ENCODE measurements around the gene SLC5A10. TPM values are rescaled to one million over a fixed set of nuclear protein-coding genes. Genes with fewer than 3 reads are reported as not detected.
A peak's percentile ranks its signal among the peaks of the same experiment; 100 is the strongest.
"Not testable (repeated sequence)": the region's sequence is repeated elsewhere in the genome, so short reads cannot be mapped to it uniquely, and the experiment has no call there.

The SLC5A10 gene
- total and polyA plus RNA-seq, 7 donors = 0.19 TPM; not detected in 6

DNA sequence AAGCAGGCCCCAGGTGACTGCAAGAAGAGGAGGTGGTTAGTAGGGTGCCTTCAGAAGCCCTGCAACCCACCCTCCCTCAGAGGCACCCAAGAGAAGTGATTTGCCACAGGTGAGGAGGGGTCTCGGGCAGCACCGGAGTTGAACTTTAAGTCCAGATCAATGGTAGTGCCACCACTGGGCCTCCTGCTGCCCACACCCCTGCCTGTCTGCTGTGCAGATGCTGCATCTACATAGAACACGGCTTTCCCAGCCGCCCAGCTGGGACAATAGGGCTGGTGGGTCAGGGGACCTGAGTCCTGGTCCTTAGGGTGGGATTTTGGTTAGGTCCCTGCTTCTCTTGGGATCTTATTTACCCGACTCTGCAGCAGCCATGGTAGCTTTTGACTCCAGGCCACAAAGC, 70.2 kb downstream of the SLC5A10 start:
- 89 to 93% methylated on average over 5 of the region's 5 CpGs for WGBS, 2 donors
- H3K9me3 ChIP-seq = no peaks in the 10 kb centered on the region
- no peak for DNase-seq
- H3K4me3 ChIP-seq = no peak overlapping the region
- no peaks in the 10 kb centered on the region for H3K27me3 ChIP-seq
- H3K36me3 ChIP-seq = no peaks in the 10 kb centered on the region
- H3K27ac ChIP-seq = no peak overlapping the region
- TF ChIP-seq POLR2AphosphoS5 (IDR thresholded peaks at IDR 0.05) (no peak), POLR2A (IDR thresholded peaks at IDR 0.05) (no peak), EP300 (IDR thresholded peaks at IDR 0.05) (no peak)
- TF ChIP-seq, protein P1, sequence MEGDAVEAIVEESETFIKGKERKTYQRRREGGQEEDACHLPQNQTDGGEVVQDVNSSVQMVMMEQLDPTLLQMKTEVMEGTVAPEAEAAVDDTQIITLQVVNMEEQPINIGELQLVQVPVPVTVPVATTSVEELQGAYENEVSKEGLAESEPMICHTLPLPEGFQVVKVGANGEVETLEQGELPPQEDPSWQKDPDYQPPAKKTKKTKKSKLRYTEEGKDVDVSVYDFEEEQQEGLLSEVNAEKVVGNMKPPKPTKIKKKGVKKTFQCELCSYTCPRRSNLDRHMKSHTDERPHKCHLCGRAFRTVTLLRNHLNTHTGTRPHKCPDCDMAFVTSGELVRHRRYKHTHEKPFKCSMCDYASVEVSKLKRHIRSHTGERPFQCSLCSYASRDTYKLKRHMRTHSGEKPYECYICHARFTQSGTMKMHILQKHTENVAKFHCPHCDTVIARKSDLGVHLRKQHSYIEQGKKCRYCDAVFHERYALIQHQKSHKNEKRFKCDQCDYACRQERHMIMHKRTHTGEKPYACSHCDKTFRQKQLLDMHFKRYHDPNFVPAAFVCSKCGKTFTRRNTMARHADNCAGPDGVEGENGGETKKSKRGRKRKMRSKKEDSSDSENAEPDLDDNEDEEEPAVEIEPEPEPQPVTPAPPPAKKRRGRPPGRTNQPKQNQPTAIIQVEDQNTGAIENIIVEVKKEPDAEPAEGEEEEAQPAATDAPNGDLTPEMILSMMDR (IDR thresholded peaks at IDR 0.05) = no peak
- H3K4me1 ChIP-seq = no peaks in the 10 kb centered on the region
- intact Hi-C loops (cut with DNase I) = no loop called here

DNA sequence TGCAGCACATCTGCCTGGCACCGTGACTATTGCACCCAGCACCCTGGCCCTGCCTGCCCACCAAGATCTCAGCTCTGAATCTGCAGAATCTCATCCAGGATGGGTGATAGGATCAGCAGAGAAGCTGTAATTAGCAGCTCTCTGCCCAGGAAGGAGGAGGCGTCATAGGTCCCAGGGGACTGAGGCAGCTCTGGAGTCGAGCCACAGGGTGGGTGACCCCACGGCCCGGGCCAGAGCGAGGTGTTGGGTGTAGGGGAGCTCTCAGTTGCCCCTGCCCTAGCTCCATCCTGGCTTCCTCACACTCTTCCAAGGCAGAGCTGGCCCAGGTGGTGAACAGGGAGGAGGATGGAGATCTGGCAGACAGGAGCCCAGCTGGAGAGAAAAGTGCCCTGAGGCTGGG, 70.8 kb downstream of the SLC5A10 start:
- WGBS, 2 donors = 92 to 94% methylated on average over 6 of the region's 6 CpGs
- Histone ChIP-seq H3K27me3 (no peaks in the 10 kb centered on the region), H3K36me3 (no peaks in the 10 kb centered on the region), H3K4me1 (no peaks in the 10 kb centered on the region), H3K27ac (no peak overlapping the region), H3K4me3 (no peak overlapping the region), H3K9me3 (no peaks in the 10 kb centered on the region)
- TF ChIP-seq, protein P1 (IDR thresholded peaks at IDR 0.05) = no peak
- intact Hi-C loops (cut with DNase I) = no loop called here
- no peak for DNase-seq

DNA sequence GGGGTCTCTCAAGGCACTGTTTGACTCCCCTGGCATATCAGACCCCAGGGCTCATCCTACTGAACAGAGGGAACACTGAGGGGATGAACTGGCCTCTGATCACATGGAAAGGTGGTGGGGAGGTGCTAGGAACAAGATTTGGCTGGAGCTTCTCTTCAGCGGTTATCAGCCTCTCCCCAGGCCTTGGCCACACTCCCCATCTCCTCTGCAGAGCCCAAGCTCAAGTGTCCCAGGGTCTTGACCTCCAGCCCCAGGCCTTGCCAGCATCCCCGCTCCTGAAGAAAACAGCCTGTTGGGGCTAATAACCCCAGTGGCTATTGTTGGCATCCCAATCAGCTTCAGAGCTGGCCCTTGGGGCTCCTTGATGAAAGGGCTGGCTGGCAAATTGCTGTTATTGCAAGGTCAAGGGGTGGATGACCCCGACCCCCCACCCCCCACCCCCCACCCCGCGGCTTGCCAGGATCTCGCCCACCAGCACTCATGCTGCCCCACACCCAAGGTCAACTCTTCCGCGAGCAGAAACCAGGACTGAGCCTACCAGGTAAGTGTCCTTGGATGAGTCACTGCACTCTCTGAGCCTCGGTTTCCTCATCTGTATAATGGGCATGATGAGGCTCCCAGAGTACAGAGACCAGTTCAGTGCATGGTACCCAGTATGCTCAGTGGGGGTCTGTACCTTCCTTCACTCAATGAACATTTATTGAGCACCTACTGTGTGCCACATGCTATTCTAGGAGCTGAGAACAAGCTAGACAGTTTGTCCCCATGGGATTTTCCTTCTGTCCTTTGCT, 71.4 kb downstream of the SLC5A10 start:
- intact Hi-C loops (cut with DNase I) = no loop called here
- DNase-seq = no peak
- 75 to 88% methylated on average over 9 of the region's 9 CpGs for WGBS, 2 donors

DNA sequence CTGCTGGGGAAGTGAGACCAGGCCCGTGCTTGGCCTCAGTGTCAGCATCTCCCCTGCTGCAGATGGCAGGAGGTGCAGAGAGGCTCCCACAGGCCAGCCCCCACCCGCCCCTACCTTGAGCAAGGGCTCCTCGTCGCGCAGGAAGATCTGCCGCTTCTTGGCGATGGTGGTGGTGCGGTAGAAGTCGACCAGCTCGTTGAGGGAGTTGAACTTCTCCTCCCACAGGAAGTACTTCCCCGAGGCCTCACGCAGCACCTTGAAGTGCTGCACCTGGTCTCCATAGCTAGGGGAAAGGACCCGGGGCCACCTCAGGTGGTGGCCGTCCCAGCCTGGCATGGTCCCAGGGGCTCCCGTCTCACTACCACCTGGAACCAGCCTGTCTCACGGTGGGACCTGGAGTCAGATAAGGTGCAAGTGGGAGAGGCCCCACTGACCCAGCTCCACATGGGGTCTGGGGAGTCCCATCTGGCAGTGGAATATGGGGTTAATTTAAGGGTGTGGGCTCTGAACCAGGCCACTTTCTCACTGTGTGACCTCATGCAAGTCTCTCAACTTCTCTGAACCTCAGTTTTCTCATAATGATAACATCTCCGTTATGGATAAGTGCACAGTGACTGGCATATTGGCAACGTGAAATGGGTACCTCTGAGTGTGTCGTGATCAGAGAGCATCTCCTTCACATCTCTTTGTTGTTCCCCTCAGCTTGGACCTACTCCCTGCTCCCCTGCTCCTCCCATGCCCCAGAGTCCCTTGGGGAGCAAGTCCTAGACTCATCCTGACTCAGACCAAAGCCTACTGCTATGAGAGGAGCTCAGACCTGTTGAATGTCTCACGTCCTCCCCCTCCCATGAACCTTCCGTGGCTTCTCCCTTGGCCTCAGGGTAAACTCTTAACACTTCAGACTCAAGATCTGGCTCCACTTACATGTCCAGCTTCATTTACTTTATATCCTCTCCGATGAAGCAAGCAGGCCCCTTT, 72.4 kb downstream of the SLC5A10 start:
- DNase-seq = peak; percentile 30
- H3K4me1 ChIP-seq = no peaks in the 10 kb centered on the region
- intact Hi-C loops (cut with DNase I) = no loop called here
- H3K27ac ChIP-seq = no peak overlapping the region
- no peaks in the 10 kb centered on the region for H3K36me3 ChIP-seq
- H3K4me3 ChIP-seq = no peak overlapping the region
- H3K27me3 ChIP-seq = no peaks in the 10 kb centered on the region
- 81 to 89% methylated on average over 22 of the region's 22 CpGs for WGBS, 2 donors
- TF ChIP-seq POLR2AphosphoS5 (IDR thresholded peaks at IDR 0.05) (no peak), POLR2A (IDR thresholded peaks at IDR 0.05) (no peak), EP300 (IDR thresholded peaks at IDR 0.05) (no peak)
- TF ChIP-seq, protein P1 (IDR thresholded peaks at IDR 0.05) = no peak
- H3K9me3 ChIP-seq = no peaks in the 10 kb centered on the region

More for the DNA sequence above, 71.4 kb downstream of the SLC5A10 start:
- no peaks in the 10 kb centered on the region for H3K27me3 ChIP-seq
- no peaks in the 10 kb centered on the region for H3K9me3 ChIP-seq
- H3K36me3 ChIP-seq = no peaks in the 10 kb centered on the region
- H3K4me1 ChIP-seq = no peaks in the 10 kb centered on the region
- H3K27ac ChIP-seq = no peak overlapping the region
- no peak for TF ChIP-seq POLR2AphosphoS5 (IDR thresholded peaks at IDR 0.05)
- no peak overlapping the region for H3K4me3 ChIP-seq

DNA sequence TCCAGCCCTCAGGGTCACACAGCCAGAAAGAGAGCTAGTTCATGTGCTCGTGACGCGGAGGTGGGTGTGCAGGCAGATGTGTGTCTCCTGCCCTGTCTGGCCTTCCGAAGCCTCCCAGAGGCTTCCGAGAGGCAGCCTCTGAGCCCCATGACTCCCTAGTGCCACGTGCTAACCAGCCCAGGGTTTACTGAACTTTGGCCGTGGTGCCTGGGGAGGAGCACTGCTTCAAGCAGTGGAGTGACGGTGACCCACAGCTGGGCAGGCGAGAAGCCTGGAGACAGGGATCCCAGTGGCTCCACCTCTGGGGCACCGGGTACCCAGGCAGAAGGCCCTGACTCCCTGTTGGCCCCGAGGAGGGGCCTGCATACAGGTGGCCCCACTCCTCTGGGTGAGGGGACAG, 76.7 kb downstream of the SLC5A10 start:
- H3K36me3 ChIP-seq; H3K4me3 ChIP-seq; DNase-seq; intact Hi-C loops (cut with DNase I); H3K27ac ChIP-seq; H3K4me1 ChIP-seq; H3K27me3 ChIP-seq; H3K9me3 ChIP-seq: not testable (repeated sequence)
- WGBS, 2 donors = no CpG with 5 or more reads among the region's 11 CpGs

DNA sequence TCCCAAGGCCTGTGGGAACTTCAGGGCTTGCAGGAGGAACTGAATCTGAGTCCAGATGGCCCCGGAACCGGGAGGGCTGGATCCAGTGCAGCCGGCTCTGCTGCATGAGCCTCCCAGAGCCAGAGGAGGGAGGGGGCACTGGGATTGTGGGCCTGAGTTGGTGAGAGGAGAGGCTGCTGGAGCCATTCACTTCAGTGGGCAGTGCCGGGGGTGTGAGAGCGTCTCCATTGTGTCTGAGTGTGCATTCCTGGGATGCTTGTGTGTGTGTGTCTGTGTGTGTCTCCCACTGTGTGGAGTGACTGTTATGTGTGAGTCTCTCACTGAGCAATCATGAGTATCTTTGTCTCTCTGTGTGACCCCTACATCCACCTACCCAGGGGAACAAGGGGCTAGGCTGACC, 77.8 kb downstream of the SLC5A10 start:
- H3K27ac ChIP-seq; H3K36me3 ChIP-seq; H3K4me1 ChIP-seq; DNase-seq; H3K4me3 ChIP-seq; intact Hi-C loops (cut with DNase I); H3K9me3 ChIP-seq; H3K27me3 ChIP-seq: not testable (repeated sequence)
- 82 to 90% methylated on average over 2 of the region's 5 CpGs for WGBS, 2 donors

DNA sequence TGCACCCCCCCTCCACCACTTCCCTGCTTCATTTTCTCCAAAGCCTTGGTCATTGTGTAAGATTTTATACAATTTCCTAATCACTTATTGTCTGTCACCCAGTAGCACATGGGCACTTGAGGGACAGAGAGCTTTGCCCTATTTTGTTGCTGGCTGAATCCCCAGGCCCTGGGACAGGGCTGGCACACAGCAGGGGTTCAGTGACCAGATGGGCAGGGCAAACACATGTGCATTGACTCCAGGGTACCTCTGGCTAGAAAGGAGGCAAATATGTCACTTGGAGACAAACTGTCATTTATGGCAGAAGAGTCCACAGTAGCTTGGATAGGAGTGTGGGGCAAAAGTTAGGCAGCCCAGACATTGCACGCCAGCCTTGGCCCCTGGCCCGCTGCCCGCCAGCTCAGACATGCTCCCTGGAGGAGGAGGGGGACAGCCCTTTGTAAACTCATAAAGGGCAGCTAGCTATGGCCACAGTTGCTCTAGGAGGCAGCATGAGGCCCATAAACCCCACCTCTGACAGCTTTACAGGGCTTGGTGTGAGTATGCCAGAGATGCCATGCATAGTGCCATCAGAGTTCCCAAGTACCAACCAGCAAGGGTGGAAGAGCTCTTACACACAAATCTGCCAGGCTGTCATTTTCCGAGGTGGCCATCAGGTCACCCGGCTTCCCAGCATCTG, 78.9 kb downstream of the SLC5A10 start:
- H3K4me1 ChIP-seq; intact Hi-C loops (cut with DNase I); DNase-seq; H3K9me3 ChIP-seq; H3K36me3 ChIP-seq; H3K27ac ChIP-seq; H3K27me3 ChIP-seq; H3K4me3 ChIP-seq: not testable (repeated sequence)
- 18 to 82% methylated on average over 2 of the region's 5 CpGs for WGBS, 2 donors
